OCI-LY3 (cell line): ENCODE data around the gene LRRC31.

Source experiments
- CTCF ChIP-seq: fragments of 200-600, 300-600 bp; sonication (generic); IDR thresholded peaks from 2 replicates; pipeline ENCODE4 v1.5.1; 2014; ENCODE audit warnings: antibody characterized with exemption, low read length, low read depth
- EZH2phosphoT487 ChIP-seq: fragments of 200-600 bp; shearing (Covaris generic); IDR thresholded peaks from 2 replicates; pipeline ENCODE4 v1.6.1; 2018; ENCODE audit warnings: antibody characterized with exemption, mixed run types, low read depth

DNA sequence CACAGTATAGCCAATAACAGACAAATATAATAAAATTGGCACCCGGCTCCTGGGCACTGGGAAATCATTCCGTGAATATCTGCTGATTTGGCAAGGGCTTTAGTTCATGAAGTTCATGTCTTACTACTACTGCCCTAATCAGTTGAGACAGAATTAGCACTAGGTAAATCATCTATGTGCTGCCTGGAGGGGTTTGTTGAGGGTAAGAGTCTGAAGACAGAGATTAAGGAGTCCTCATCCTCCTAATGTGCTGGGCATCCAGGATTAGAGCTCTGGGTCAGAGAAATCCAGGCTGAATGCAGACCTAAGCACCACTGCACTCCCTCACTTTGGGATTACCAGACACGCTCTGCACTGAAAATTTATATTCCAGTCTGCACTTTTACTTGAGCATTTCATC is 43.6 kb upstream of the LRRC31 start:
- no peak for TF ChIP-seq CTCF
- no peak for TF ChIP-seq EZH2phosphoT487
